GM12891 (cell line): ENCODE measurements around the gene HECTD2.
"Not testable (repeated sequence)": the region's sequence is repeated elsewhere in the genome, so short reads cannot be mapped to it uniquely, and the experiment has no call there.

Source experiments
- DNase-seq: peaks from one replicate; pipeline ENCODE4 v3.0.0; 2011; ENCODE audit warnings: low spot score; ENCODE audit not compliant: insufficient read length
- FAIRE-seq: peaks from 2 replicates; lab custom pipeline; 2011; peaks lifted over from hg19 to GRCh38; lab: Jason Lieb, UNC
- PAX5 ChIP-seq: IDR thresholded peaks from 2 replicates; pipeline ENCODE4 v1.6.1; 2011; ENCODE audit warnings: low read length, moderate library complexity, mild to moderate bottlenecking; ENCODE audit not compliant: insufficient read depth, severe bottlenecking
- POLR2A ChIP-seq: IDR thresholded peaks from 2 replicates; pipeline ENCODE4 v1.6.1; 2011; ENCODE audit warnings: low read depth, low read length, control low read depth
- POLR2AphosphoS5 ChIP-seq: IDR thresholded peaks from 2 replicates; pipeline ENCODE4 v1.6.1; 2011; ENCODE audit warnings: low read depth, low read length, control low read depth
- POU2F2 ChIP-seq: IDR thresholded peaks from 2 replicates; pipeline ENCODE4 v1.6.1; 2011; ENCODE audit warnings: low read depth, mild to moderate bottlenecking, control low read depth, low read length, moderate library complexity
- SPI1 ChIP-seq: IDR thresholded peaks from 2 replicates; pipeline ENCODE4 v1.6.1; 2011; ENCODE audit warnings: low read depth, low read length, control low read depth
- TAF1 ChIP-seq: IDR thresholded peaks from 2 replicates; pipeline ENCODE4 v1.6.1; 2011; ENCODE audit warnings: low read depth, low read length, control low read depth

The HECTD2 gene

DNA sequence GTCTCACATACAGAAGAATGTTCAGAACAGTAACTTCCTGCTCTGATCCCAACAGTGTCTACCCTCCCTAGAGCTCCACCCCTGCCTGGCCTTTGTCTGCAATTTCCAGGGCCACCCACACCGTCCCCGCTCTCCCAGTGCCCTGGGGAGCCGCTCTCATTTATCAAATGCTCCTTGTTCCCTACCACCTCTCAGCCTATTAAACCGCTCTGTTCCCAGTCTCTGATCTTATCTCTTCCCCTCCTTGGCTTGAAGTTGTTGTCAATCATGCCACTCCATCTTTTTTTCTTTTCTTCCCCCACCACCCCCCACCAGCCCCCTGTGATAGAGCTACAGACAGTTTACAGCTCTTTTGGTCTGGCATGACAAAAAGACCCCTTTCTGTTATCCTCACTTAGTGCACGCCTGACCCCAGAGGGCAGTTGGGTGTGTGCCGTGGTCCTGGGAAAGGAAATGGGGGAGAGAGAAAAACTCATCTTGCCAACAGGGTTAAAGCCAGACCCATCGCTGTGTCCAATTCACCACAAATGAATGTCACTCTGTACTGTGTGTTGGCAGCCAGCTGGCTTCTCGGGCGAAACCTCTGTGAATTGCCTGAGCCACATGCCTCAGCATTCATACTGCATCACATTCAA is 28.8 kb upstream of the HECTD2 start:
- TF ChIP-seq POLR2A = no peak
- FAIRE-seq (no peak), DNase-seq (no peak)

DNA sequence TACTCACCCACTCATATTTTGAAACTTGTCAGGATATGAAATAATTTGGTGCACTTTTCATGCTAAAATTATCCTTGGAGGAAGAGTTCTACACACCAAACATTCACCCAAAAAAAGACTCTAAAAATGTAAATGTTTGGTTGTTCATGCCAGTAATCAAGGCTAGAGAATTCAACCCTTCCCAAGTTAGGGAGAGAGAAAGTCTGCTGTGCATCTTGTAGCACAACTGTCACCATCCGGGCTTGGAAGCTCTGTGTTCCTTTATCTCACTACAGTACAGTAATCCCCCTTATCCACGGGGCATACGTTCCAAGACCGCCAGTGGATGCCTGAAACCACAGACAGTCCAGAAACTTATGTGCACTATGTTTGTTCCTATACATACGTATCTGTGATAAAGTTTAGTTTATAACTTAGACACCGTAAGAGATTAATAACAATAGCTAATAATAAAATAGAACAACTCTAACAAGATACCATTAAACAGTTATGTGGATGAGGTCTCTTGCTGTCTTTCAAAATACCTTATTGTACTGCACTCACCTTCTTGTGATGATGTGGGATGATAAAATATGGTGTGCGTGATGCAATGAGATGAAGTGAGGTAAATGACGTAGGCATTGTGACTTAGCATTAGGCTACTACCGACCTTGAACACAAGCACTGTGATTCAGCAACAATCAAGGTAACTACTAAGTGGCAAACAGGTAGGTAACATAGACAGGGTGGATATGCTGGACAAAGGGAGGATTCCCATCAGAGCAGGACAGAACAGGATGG is 24.6 kb upstream of the HECTD2 start:
- no peak for TF ChIP-seq POLR2AphosphoS5
- no peak for TF ChIP-seq PAX5
- TF ChIP-seq POLR2A = no peak
- no peak for TF ChIP-seq POU2F2
- TF ChIP-seq SPI1 = no peak
- no peak for TF ChIP-seq TAF1
- FAIRE-seq = no peak
- no peak for DNase-seq

DNA sequence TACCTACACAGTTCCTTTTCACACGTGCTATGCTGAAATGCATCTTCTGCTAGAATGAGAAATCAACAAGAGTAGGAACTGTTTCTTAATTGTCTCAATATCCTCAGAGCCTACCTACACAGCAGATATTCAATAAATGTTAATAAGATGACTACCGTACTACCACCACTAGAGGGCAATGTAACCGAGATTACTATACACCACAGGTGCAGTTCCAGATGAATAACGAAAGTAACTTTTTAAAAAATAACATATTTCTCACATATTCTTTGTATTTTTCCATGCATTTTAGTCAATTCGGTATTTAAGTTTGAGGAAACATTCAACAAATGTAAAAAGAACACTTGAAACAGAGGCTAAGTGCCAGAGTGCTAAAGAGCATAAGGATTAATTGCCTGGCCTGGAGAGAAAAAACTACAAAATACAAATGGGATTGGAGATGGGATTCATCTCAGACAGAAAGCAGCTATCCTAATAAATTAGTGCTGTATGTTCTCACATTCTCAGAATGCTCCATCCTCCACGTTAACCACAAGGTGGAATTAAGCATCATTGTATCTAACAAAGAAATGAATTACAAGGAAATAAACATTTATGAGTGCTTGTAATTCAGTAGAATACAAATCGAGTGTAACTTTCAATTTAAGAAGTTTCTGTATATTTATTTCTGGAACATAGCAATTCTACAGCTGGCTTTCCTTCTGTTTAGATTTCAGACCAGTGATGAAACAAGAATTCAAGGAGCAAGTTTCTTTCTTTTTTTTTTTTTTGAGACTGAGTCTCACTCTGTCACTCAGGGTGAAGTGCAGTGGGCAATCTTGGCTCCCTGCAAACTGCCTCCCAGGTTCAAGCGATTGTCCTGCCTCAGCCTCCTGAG is 20.3 kb upstream of the HECTD2 start:
- FAIRE-seq (peak; percentile 94), DNase-seq (no peak)
- TF ChIP-seq POLR2AphosphoS5 (no peak), PAX5 (no peak), POU2F2 (no peak), POLR2A (no peak), TAF1 (no peak), SPI1 (no peak)

DNA sequence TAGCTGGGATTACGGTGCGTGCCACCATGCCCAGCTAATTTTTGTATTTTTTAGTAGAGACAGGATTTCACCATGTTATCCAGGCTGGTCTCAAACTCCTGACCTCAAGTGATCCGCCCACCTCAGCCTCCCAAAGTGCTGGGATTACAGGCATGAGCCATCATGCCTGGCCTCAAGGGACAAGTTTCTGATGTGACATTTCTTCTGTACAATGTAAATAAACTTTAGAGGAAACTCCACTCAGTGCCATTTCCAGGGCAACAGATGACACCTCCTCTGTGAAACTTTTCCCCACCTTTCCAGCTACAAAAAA is 19.7 kb upstream of the HECTD2 start:
- DNase-seq, FAIRE-seq: not testable (repeated sequence)

DNA sequence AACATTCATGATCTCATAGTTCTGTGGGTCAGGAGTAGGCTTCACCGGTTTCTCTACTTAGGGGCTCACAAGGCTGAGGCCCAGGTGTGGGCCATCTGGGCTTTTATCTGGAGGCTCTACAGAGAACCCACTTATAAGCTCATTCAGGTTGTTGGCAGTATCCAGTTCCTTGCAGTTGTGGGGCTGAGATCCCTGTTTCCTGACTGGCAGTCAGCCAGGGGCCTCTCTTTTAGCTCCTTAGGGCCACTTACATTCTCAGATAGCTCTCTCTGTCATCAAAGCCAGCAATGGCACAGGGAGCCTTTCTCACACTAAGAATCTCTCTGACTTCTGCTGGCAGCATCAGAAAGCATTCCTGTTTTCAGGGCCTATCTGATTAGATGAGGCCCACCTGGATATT is 18.2 kb upstream of the HECTD2 start:
- no peak for DNase-seq
- no peak for FAIRE-seq
- TF ChIP-seq POLR2A (no peak), SPI1 (no peak), POU2F2 (no peak), PAX5 (no peak), POLR2AphosphoS5 (no peak), TAF1 (no peak)

DNA sequence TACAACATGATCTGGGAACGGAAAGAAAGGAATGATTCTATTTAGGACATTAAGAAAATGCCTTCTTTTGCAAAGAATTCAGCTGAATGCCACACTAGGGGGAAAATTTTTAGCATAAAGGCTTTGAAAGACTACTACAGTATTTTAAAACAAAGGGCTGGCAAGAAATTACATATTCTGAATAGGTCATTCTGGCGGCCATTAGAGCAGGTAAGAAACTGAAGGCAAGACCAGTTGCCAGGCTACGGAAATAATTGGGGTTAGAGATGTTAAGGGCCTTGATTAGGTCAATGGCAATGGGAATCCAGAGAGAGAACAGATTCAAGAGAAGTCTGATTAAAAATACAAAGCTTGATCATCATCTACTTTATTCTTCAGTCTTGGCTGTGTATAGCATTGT is 3.8 kb upstream of the HECTD2 start:
- no peak for TF ChIP-seq PAX5
- no peak for TF ChIP-seq POLR2AphosphoS5
- TF ChIP-seq SPI1 = no peak
- TF ChIP-seq POU2F2 = no peak
- TF ChIP-seq POLR2A = no peak
- no peak for TF ChIP-seq TAF1
- FAIRE-seq = no peak
- DNase-seq = no peak

DNA sequence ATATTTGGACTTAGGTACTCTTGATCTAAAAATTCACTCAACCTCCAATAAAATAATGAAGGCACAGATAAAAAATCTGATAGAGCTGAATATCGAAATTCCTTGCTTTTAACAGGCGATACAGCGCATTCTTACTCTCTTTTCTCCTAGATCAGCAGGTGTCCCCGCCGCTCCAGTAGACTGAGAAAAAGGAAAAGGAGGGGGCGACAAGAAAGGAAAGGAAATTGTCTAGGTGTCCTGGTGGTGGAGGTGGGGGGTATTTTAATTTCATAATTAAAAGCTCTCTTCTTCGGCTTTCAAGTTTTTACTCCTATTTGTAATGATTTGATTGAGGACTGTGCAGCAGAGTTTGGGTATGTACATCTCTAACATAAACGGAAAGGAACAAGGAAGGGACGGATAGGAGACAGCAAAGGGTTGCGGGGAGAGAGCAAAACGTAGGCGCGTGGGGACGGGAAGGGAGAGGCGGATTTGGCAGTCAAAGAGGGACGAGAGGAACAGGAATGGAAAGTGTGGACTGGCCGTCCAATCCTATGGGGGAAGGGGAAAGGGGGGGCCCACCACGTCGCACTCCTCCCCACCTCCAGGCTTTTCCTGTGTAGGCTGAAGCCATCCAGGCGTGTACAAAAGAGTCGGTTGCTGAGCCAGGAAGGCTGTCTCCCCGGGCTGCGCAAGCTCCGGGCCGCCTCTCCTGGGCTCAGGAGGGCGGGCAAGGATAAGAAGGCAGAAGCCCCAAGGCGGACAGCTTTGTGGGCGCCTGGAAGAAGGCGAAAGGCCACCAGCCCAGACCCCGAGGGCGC is 875 bp upstream of the HECTD2 start:
- no peak for FAIRE-seq
- DNase-seq = peak; percentile 27
- peak; percentile 66 for TF ChIP-seq PAX5
- no peak for TF ChIP-seq POLR2AphosphoS5
- TF ChIP-seq POLR2A = no peak
- TF ChIP-seq SPI1 = no peak
- TF ChIP-seq TAF1 = 0 out of 2 replicates have a peak, but pooled peaks have one; percentile 2

DNA sequence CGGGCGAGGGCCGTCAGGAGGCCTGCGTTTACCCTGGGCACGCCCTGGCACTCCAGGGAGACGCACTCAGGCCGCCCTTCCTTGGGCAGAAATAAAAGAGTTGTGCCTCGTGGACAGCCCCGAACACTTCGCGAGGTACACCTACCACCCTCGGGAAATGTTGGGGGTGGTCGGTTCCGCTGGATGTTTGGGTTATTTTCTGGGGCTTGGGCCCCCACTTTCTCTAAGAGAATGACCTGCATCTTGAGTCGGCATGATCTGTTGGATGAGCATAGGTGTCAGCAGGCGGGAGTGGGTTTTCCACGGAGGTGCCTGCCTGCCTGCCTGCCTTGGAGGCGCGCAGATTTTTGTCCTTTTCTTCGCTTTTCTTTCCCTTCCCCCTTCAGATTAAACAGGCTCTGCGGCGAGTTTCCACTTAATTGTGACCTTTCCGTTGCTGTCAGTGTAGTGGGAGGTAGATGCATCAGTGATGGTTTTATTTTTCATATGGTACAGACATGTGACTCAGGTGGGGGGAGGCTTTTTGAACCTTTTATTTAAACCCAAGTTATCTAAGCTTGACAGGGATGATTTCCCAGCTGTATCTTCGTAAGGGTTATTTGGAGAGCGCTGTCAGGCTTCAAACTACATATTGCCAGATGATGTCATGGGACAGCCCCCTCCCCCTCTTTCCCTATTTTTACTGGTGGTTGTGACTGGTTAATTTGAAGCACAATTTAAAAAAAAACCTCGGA is 661 bp downstream of the HECTD2 start:
- FAIRE-seq (peak; percentile 28), DNase-seq (no peak)
- TF ChIP-seq POU2F2 (no peak), POLR2AphosphoS5 (no peak), PAX5 (no peak), SPI1 (no peak), POLR2A (no peak), TAF1 (no peak)

DNA sequence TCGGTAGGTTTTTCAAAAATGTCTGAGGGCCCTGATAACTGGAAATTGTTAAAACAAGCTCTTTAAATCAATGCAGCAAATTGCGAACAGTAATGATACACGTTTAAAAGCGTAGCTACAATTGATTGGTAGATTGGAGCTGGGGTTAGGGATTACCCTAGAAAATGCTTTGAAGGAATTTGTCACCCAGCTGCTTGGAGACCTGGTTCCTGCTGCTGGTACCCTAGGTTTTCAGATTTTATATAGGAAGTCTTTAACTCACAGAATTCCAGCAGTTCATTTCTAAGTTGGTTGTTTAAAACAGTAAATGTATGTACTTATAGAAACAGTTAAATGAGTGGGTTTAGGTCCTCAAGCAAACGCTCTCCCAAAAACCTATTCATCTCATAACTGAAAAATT is 1.5 kb downstream of the HECTD2 start:
- TF ChIP-seq SPI1 (no peak), POLR2A (no peak), POLR2AphosphoS5 (no peak), POU2F2 (no peak), TAF1 (no peak), PAX5 (no peak)
- FAIRE-seq = no peak
- no peak for DNase-seq
